ENCODE results near the gene UBE2H. TPM values are rescaled to one million over a fixed set of nuclear protein-coding genes. Genes with fewer than 3 reads are reported as not detected.
"Not testable (repeated sequence)": the region's sequence is repeated elsewhere in the genome, so short reads cannot be mapped to it uniquely, and the experiment has no call there.

The UBE2H gene
- polyA plus RNA-seq, 1 donor (not counting 4 experiments of a cell fraction or from before 2014, with no cell fraction given), result 130 TPM

- H3K27ac ChIP-seq (ENCODE audit: control insufficient read depth, insufficient read depth, low read length), result peak overlapping the region; percentile 99
- H3K4me3 ChIP-seq (ENCODE audit: control insufficient read depth in 2 of 3, extremely low read depth in 1 of 3, insufficient read depth in 2 of 3, low read depth in 1 of 3, low read length in 3 of 3), result peak overlapping the region in 2 of 3 experiments; percentile 35 to 53
- peak overlapping the region; percentile 98 for H3K4me2 ChIP-seq (ENCODE audit: control insufficient read depth, extremely low read depth, insufficient read depth, low read depth, low read length)
- no peaks in the 10 kb centered on the region for H3K36me3 ChIP-seq (ENCODE audit: control insufficient read depth in 2 of 2, extremely low read depth in 1 of 2, insufficient read depth in 2 of 2, low read length in 2 of 2)
- H4K20me1 ChIP-seq (ENCODE audit: control insufficient read depth, extremely low read depth, insufficient read depth, low read length), result no peaks in the 10 kb centered on the region
- H3K9ac ChIP-seq (ENCODE audit: control insufficient read depth, extremely low read depth, insufficient read depth, low read length), result peak overlapping the region; percentile 89
- no peaks in the 10 kb centered on the region for H3K9me3 ChIP-seq (ENCODE audit: control insufficient read depth, low read depth, low read length)
- H3K27me3 ChIP-seq (ENCODE audit: control insufficient read depth, extremely low read depth, insufficient read depth, low read length), result no peaks in the 10 kb centered on the region
- H2AFZ ChIP-seq (ENCODE audit: control insufficient read depth, low read length), result peak overlapping the region; percentile 85
- no peaks in the 10 kb centered on the region for H3K9me1 ChIP-seq (ENCODE audit: control insufficient read depth, extremely low read depth, insufficient read depth, low read length)
- TF ChIP-seq CTCF (optimal IDR thresholded peaks at IDR 0.05 in 1 of 3, IDR thresholded peaks at IDR 0.05 in 1 of 3, conservative IDR thresholded peaks at IDR 0.05 in 1 of 3; ENCODE audit: extremely low read depth in 1 of 3, insufficient read depth in 2 of 3, low read length in 3 of 3) (no peak), EZH2 (IDR thresholded peaks at IDR 0.05; ENCODE audit: low read length) (no peak)
- H3K4me1 ChIP-seq (ENCODE audit: control insufficient read depth, extremely low read depth, insufficient read depth, low read length), result peaks cover 24% of the 10 kb centered on the region
- DNase-seq (ENCODE audit: low read depth, low spot score) (peak; percentile 99), FAIRE-seq (peak; percentile 79)
- no peaks in the 10 kb centered on the region for H3K79me2 ChIP-seq (ENCODE audit: control insufficient read depth, insufficient read depth, low read length)
- dilution Hi-C loops (cut with MboI; ENCODE audit: extremely low pct_ligation_motif_present, low sequenced_read_pairs), result no loop called here
These were observed 17.2 kb upstream of the UBE2H start for GRCh38 chr7:129969881-129970446.

GRCh38 chr7:129968592-129969383 is 16.0 kb upstream of the UBE2H start:
- dilution Hi-C loops (cut with MboI; ENCODE audit: extremely low pct_ligation_motif_present, low sequenced_read_pairs), result no loop called here
- no peaks in the 10 kb centered on the region for H3K27me3 ChIP-seq (ENCODE audit: control insufficient read depth, extremely low read depth, insufficient read depth, low read length)
- H3K9me3 ChIP-seq (ENCODE audit: control insufficient read depth, low read depth, low read length), result no peaks in the 10 kb centered on the region
- H3K9ac ChIP-seq (ENCODE audit: control insufficient read depth, extremely low read depth, insufficient read depth, low read length), result peak overlapping the region; percentile 44
- TF ChIP-seq EZH2 (IDR thresholded peaks at IDR 0.05; ENCODE audit: low read length) (no peak), CTCF (optimal IDR thresholded peaks at IDR 0.05 in 1 of 3, IDR thresholded peaks at IDR 0.05 in 1 of 3, conservative IDR thresholded peaks at IDR 0.05 in 1 of 3; ENCODE audit: extremely low read depth in 1 of 3, insufficient read depth in 2 of 3, low read length in 3 of 3) (no peak)
- H3K4me1 ChIP-seq (ENCODE audit: control insufficient read depth, extremely low read depth, insufficient read depth, low read length), result peaks cover 22% of the 10 kb centered on the region
- peak overlapping the region; percentile 98 for H3K4me2 ChIP-seq (ENCODE audit: control insufficient read depth, extremely low read depth, insufficient read depth, low read depth, low read length)
- H3K4me3 ChIP-seq (ENCODE audit: control insufficient read depth in 2 of 3, extremely low read depth in 1 of 3, insufficient read depth in 2 of 3, low read depth in 1 of 3, low read length in 3 of 3), result no peak overlapping the region
- no peaks in the 10 kb centered on the region for H3K79me2 ChIP-seq (ENCODE audit: control insufficient read depth, insufficient read depth, low read length)
- H3K36me3 ChIP-seq (ENCODE audit: control insufficient read depth in 2 of 2, extremely low read depth in 1 of 2, insufficient read depth in 2 of 2, low read length in 2 of 2), result no peaks in the 10 kb centered on the region
- peak overlapping the region; percentile 42 for H2AFZ ChIP-seq (ENCODE audit: control insufficient read depth, low read length)
- peak overlapping the region; percentile 99 for H3K27ac ChIP-seq (ENCODE audit: control insufficient read depth, insufficient read depth, low read length)
- DNase-seq (ENCODE audit: low read depth, low spot score) (no peak), FAIRE-seq (no peak)
- no peaks in the 10 kb centered on the region for H4K20me1 ChIP-seq (ENCODE audit: control insufficient read depth, extremely low read depth, insufficient read depth, low read length)
- no peaks in the 10 kb centered on the region for H3K9me1 ChIP-seq (ENCODE audit: control insufficient read depth, extremely low read depth, insufficient read depth, low read length)

DNA sequence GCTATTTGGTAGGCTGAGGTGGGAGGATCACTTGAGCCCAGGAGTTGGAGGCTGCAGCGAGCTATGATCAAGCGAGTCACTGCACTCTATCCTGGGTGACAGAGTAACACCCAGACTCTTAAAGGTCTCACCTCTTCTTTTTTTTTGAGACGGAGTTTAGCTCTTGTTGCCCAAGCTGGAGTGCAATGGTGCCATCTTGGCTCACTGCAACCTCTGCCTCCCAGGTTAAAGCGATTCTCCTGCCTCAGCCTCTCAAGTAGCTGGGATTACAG is 7.4 kb upstream of the UBE2H start:
- FAIRE-seq; H3K27ac ChIP-seq (ENCODE audit: control insufficient read depth, insufficient read depth, low read length): not testable (repeated sequence)
- peaks cover 32% of the 10 kb centered on the region for H3K4me1 ChIP-seq (ENCODE audit: control insufficient read depth, extremely low read depth, insufficient read depth, low read length)

More for the DNA sequence above, 7.4 kb upstream of the UBE2H start:
- H3K79me2 ChIP-seq (ENCODE audit: control insufficient read depth, insufficient read depth, low read length); H3K9me1 ChIP-seq (ENCODE audit: control insufficient read depth, extremely low read depth, insufficient read depth, low read length); DNase-seq (ENCODE audit: low read depth, low spot score); H3K4me2 ChIP-seq (ENCODE audit: control insufficient read depth, extremely low read depth, insufficient read depth, low read depth, low read length); H3K36me3 ChIP-seq (ENCODE audit: control insufficient read depth in 2 of 2, extremely low read depth in 1 of 2, insufficient read depth in 2 of 2, low read length in 2 of 2); dilution Hi-C loops (cut with MboI; ENCODE audit: extremely low pct_ligation_motif_present, low sequenced_read_pairs); H2AFZ ChIP-seq (ENCODE audit: control insufficient read depth, low read length); H3K4me3 ChIP-seq (ENCODE audit: control insufficient read depth in 2 of 3, extremely low read depth in 1 of 3, insufficient read depth in 2 of 3, low read depth in 1 of 3, low read length in 3 of 3); H3K27me3 ChIP-seq (ENCODE audit: control insufficient read depth, extremely low read depth, insufficient read depth, low read length); H3K9ac ChIP-seq (ENCODE audit: control insufficient read depth, extremely low read depth, insufficient read depth, low read length); H3K9me3 ChIP-seq (ENCODE audit: control insufficient read depth, low read depth, low read length); H4K20me1 ChIP-seq (ENCODE audit: control insufficient read depth, extremely low read depth, insufficient read depth, low read length): not testable (repeated sequence)
